DMS 273 (cell line): Measurements from ENCODE around the gene NKX3-2.
A peak's percentile ranks its signal among the peaks of the same experiment; 100 is the strongest.

Experiments
- DNase-seq: peaks from one replicate; lab custom pipeline; 2025; ENCODE audit not compliant: unreplicated experiment; lab: John Stamatoyannopoulos, UW

The NKX3-2 gene

DNA sequence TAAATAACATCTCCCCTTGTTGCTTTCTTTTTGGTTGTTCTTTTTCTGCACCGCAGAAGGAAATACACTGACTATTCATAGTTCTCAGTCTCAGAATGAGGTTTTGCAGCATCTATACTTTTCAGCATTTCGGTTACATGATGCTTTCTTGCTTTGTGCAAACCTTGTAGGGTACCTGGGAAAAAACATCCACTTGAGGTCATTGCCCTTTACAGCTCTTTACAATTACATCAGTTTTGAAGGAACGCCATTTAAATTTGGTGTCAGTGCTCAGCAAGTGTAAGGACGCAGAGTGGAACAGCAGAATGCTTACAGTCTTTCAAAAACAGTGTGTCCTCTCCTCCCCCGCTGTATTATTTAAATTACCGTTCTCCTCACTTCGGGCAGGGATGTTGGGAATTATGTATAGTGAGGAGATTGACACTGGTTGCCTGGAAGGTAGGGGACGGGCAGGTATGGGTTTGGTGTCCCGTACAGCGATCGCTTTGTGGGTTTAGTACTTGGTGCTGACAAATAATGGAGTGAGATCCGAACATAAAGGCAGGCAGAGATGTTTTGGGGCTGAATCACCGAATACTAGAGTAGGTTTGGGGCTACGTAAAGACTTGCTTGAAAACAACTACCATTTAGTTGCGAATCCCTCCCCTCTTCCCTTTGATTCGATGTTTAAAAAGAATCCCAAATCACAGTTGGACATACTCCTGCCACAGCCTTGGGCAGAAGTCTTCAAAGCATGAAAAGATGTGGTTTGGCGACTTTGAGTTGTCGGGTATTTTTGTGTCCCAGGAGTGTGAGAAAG is 2.0 kb upstream of the NKX3-2 start:
- no peak for DNase-seq

- no peak for DNase-seq
Measured at GRCh38 chr4:13545394-13545808, 1.1 kb upstream of the NKX3-2 start.

- peak; percentile 81 for DNase-seq
Measured at GRCh38 chr4:13544606-13545393, 492 bp upstream of the NKX3-2 start.

GRCh38 chr4:13543032-13543838 is 1.1 kb downstream of the NKX3-2 start:
- peak; percentile 23 for DNase-seq

DNA sequence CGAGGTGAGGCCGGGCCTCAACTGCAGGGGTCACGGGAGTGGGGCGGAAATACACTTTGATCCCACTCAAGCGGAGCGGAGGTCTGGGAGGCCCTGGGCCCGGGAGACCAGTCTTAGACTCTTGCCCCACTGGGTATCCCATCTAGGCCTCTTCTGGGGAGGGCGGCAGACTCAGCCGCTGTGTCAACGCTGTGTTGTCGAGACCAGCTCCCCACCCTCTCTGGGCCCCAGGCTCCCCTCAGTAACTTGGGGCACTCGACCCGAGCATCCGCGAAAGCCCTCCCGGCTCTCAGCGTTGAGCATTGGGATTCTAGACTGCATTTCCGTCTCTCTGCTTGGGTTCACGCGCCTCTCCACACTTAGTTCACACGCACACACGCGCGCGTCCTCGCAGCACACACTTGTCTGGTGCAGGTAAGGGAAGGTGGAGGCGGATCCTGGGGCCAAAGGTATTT is 1.7 kb downstream of the NKX3-2 start:
- DNase-seq = no peak

GRCh38 chr4:13541720-13542576 is 2.4 kb downstream of the NKX3-2 start:
- DNase-seq = peak; percentile 81

DNA sequence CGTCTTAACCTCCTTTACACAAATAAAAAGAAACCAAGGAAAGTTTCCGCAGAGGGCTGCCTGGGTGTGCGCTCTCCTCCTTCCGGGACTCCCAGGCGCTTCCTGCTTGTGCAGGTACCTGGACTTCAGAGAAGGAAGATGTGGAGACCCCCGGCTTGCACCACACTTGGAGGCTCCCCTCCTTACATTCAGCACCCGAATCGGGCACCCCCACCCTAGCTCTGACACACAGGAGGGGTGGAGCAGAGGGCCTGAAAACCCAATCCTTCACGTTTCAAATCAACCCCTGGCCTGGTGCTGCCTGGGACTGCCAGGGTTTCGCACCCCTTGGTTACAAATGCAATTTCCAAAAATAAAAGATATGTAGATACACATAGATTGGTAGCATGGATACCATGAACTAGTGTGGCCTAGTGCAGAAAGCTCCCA is 3.1 kb downstream of the NKX3-2 start:
- DNase-seq = no peak

- DNase-seq = no peak
Measured at GRCh38 chr4:13540446-13541175, 3.7 kb downstream of the NKX3-2 start.

- no peak for DNase-seq
Measured at GRCh38 chr4:13539619-13540445, 4.5 kb downstream of the NKX3-2 start.

- DNase-seq = no peak
Measured at GRCh38 chr4:13539047-13539618, 5.2 kb downstream of the NKX3-2 start.

- DNase-seq = no peak
Measured at GRCh38 chr4:13538427-13538973, 5.8 kb downstream of the NKX3-2 start.

GRCh38 chr4:13537832-13538177 is 6.5 kb downstream of the NKX3-2 start:
- DNase-seq = no peak

GRCh38 chr4:13537011-13537831 is 7.1 kb downstream of the NKX3-2 start:
- no peak for DNase-seq

- no peak for DNase-seq
Measured at GRCh38 chr4:13536607-13537006, 7.7 kb downstream of the NKX3-2 start.

- DNase-seq = no peak
Measured at GRCh38 chr4:13535708-13536361, 8.5 kb downstream of the NKX3-2 start.

- no peak for DNase-seq
Measured at GRCh38 chr4:13535118-13535517, 9.2 kb downstream of the NKX3-2 start.
